ENCODE data around the gene HTRA1. TPM values are rescaled to one million over a fixed set of nuclear protein-coding genes. Genes with fewer than 3 reads are reported as not detected.

Gene HTRA1
- total RNA-seq, 1 experiment from 2014 or later, result 0.39 TPM

- Histone ChIP-seq H3K36me3 (ENCODE audit: control insufficient read depth in 1 of 2, insufficient read depth in 2 of 2, low read length in 2 of 2) (no peaks in the 10 kb centered on the region), H3K27me3 (ENCODE audit: insufficient read depth, low read length) (peaks cover 30% of the 10 kb centered on the region; the same call in 1 of the 2 replicates), H3K9me2 (ENCODE audit: insufficient read depth) (no peaks in the 10 kb centered on the region), H3K9me3 (ENCODE audit: control insufficient read depth in 1 of 2, insufficient read depth in 1 of 2, low read depth in 1 of 2, low read length in 2 of 2) (no peaks in the 10 kb centered on the region), H2AFZ (ENCODE audit: low read depth, low read length, poor library complexity, severe bottlenecking) (no peak overlapping the region), H3K27ac (ENCODE audit: low read depth, low read length) (no peak overlapping the region; the same call in 1 of the 2 replicates), H3K79me2 (ENCODE audit: insufficient read depth, low read length) (no peaks in the 10 kb centered on the region), H4K20me1 (ENCODE audit: insufficient read depth) (no peaks in the 10 kb centered on the region), H3K4me2 (ENCODE audit: low read length) (no peak overlapping the region), H3K4me1 (ENCODE audit: control insufficient read depth in 1 of 2, insufficient read depth in 2 of 2, low read length in 2 of 2) (no peaks in the 10 kb centered on the region), H3K9ac (ENCODE audit: low read length) (no peak overlapping the region), H3K4me3 (replicated peaks in 1 of 2; ENCODE audit: low read depth in 1 of 2, low read length in 2 of 2) (no peak overlapping the region)
- ChIA-PET RAD21 (ENCODE audit: low non-redundant PET in 1 of 2, low total read pairs in 2 of 2, uncharacterized antibody in 2 of 2, unreplicated experiment in 2 of 2) (no interaction called here), POLR2A (no interaction called here), CTCF (no interaction called here)
- TF ChIP-seq ATF3 (IDR thresholded peaks at IDR 0.05), result no peak
- TF ChIP-seq CBX3 (IDR thresholded peaks at IDR 0.05; ENCODE audit: low read depth), result no peak
- no peak for TF ChIP-seq SIN3A (IDR thresholded peaks at IDR 0.05; ENCODE audit: low read depth)
- no peak for TF ChIP-seq RAD21 (IDR thresholded peaks at IDR 0.05; ENCODE audit: low read depth)
- no peak for TF ChIP-seq MAX (IDR thresholded peaks at IDR 0.05)
- TF ChIP-seq FOSL1 (IDR thresholded peaks at IDR 0.05; ENCODE audit: low read depth), result no peak
- no peak for TF ChIP-seq POLR2AphosphoS5 (IDR thresholded peaks at IDR 0.05; ENCODE audit: low read depth, low read length)
- TF ChIP-seq EZH2 (IDR thresholded peaks at IDR 0.05), result no peak
- intact Hi-C loops (cut with micrococcal nuclease), result no loop called here
- DNase-seq (ENCODE audit: low read depth, low spot score) (no peak), ATAC-seq (no peak)
- no TSS peak for BruUV-seq (replicated peaks)
These were observed 578 bp downstream of the HTRA1 start for GRCh38 chr10:122461729-122462532.
